Dendritic cell treated with granulocyte-macrophage colony-stimulating factor and Interleukin-4, amounts not matched to agents 40 ng/mL and 50 ng/mL, for 4 days (primary cell): ENCODE data around the gene PFAS.
"Not testable (repeated sequence)": the region's sequence is repeated elsewhere in the genome, so short reads cannot be mapped to it uniquely, and the experiment has no call there.

ENCODE experiments used
- H3K27ac Mint-ChIP-seq: one replicate; pipeline ENCODE4 v1.8.0; 2022; ENCODE audit warnings: mild to moderate bottlenecking, mixed read lengths
- H3K27me3 Mint-ChIP-seq: one replicate; pipeline ENCODE4 v1.8.0; 2022; ENCODE audit warnings: mild to moderate bottlenecking, mixed read lengths
- H3K36me3 Mint-ChIP-seq: one replicate; pipeline ENCODE4 v1.8.0; 2022; ENCODE audit warnings: low read depth, mixed read lengths
- H3K4me1 Mint-ChIP-seq: one replicate; pipeline ENCODE4 v1.8.0; 2022; ENCODE audit warnings: low read depth, mixed read lengths
- H3K4me3 Mint-ChIP-seq: one replicate; pipeline ENCODE4 v1.8.0; 2022; ENCODE audit warnings: mild to moderate bottlenecking, moderate library complexity, mixed read lengths
- H3K9me3 Mint-ChIP-seq: one replicate; pipeline ENCODE4 v1.8.0; 2022; ENCODE audit warnings: mixed read lengths
- intact Hi-C: fragments of 100-400 bp; cut with micrococcal nuclease; formaldehyde crosslinking; loops from one replicate; pipeline ENCODE4 v1.15.0; 2022

The PFAS gene

GRCh38 chr17:8248751-8249607, at the start of gene PFAS:
TSS of gene PFAS (plus strand) at chr17:8249289. CDS start at chr17:8253938, 4,649 bp downstream.
- Mint-ChIP-seq H3K9me3 (no peaks in the 10 kb centered on the region), H3K27me3 (no peaks in the 10 kb centered on the region), H3K27ac (peak within 1 kb of the TSS; percentile 99), H3K4me1 (peaks cover 33% of the 10 kb centered on the region), H3K4me3 (peak within 1 kb of the TSS; percentile 90), H3K36me3 (peaks cover 29% of the 10 kb centered on the region)
- intact Hi-C loops, result loop anchor here (2.0 to 5.0 kb wide), 2 partner anchors 40 to 128 kb away; partner anchors contain the start of genes KRABD2 and RANGRF

- Mint-ChIP-seq H3K9me3 (no peaks in the 10 kb centered on the region), H3K36me3 (no peaks in the 10 kb centered on the region), H3K4me3 (no peak overlapping the region), H3K27ac (peak overlapping the region; percentile 12), H3K27me3 (no peaks in the 10 kb centered on the region), H3K4me1 (peaks cover 23% of the 10 kb centered on the region)
- intact Hi-C loops, result no loop called here
Measured at GRCh38 chr17:8204761-8205555, 44.1 kb upstream of the PFAS start.

- peaks cover 27% of the 10 kb centered on the region for H3K4me1 Mint-ChIP-seq
- peak overlapping the region; percentile 7 for H3K27ac Mint-ChIP-seq
- H3K27me3 Mint-ChIP-seq, result no peaks in the 10 kb centered on the region
- H3K36me3 Mint-ChIP-seq, result peaks cover 6% of the 10 kb centered on the region
- intact Hi-C loops, result no loop called here
- no peaks in the 10 kb centered on the region for H3K9me3 Mint-ChIP-seq
- no peak overlapping the region for H3K4me3 Mint-ChIP-seq
Measured at GRCh38 chr17:8206536-8206935, 42.6 kb upstream of the PFAS start.

- Mint-ChIP-seq H3K27me3 (no peaks in the 10 kb centered on the region), H3K36me3 (peaks cover 16% of the 10 kb centered on the region), H3K4me3 (peak within 1 kb of the TSS; percentile 94), H3K9me3 (no peaks in the 10 kb centered on the region), H3K27ac (peak within 1 kb of the TSS; percentile 98), H3K4me1 (peaks cover 28% of the 10 kb centered on the region)
- intact Hi-C loops, result no loop called here
Measured at GRCh38 chr17:8209907-8210760, 39.0 kb upstream of the PFAS start, which contains the start of gene AURKB. TSS of gene AURKB (minus strand) at chr17:8210575. CDS start at chr17:8210224, 351 bp downstream.

- no peaks in the 10 kb centered on the region for H3K9me3 Mint-ChIP-seq
- peak overlapping the region; percentile 94 for H3K4me3 Mint-ChIP-seq
- intact Hi-C loops, result no loop called here
- H3K27me3 Mint-ChIP-seq, result no peaks in the 10 kb centered on the region
- peaks cover 28% of the 10 kb centered on the region for H3K4me1 Mint-ChIP-seq
- H3K36me3 Mint-ChIP-seq, result peaks cover 16% of the 10 kb centered on the region
- H3K27ac Mint-ChIP-seq, result peak overlapping the region; percentile 98
Measured at GRCh38 chr17:8210761-8211458, 38.2 kb upstream of the PFAS start.

- Mint-ChIP-seq H3K4me3 (no peak overlapping the region), H3K27ac (no peak overlapping the region), H3K27me3 (no peaks in the 10 kb centered on the region), H3K9me3 (no peaks in the 10 kb centered on the region), H3K4me1 (peaks cover 28% of the 10 kb centered on the region), H3K36me3 (peaks cover 16% of the 10 kb centered on the region)
- intact Hi-C loops, result no loop called here
Measured at GRCh38 chr17:8212312-8213180, 36.5 kb upstream of the PFAS start.

GRCh38 chr17:8214000-8214399, 35.1 kb upstream of the PFAS start:
- Mint-ChIP-seq H3K36me3 (peaks cover 16% of the 10 kb centered on the region), H3K4me1 (peaks cover 22% of the 10 kb centered on the region)
- H3K4me3 Mint-ChIP-seq, H3K9me3 Mint-ChIP-seq, intact Hi-C loops, H3K27me3 Mint-ChIP-seq, H3K27ac Mint-ChIP-seq: not testable (repeated sequence)

- no peaks in the 10 kb centered on the region for H3K9me3 Mint-ChIP-seq
- intact Hi-C loops, result loop anchor here (1.0 to 5.0 kb wide), 2 partner anchors 34 to 84 kb away; no protein-coding TSS in a partner anchor
- H3K4me1 Mint-ChIP-seq, result peaks cover 46% of the 10 kb centered on the region
- H3K36me3 Mint-ChIP-seq, result peaks cover 53% of the 10 kb centered on the region
- H3K27ac Mint-ChIP-seq, result peak overlapping the region; percentile 99
- H3K27me3 Mint-ChIP-seq, result no peaks in the 10 kb centered on the region
- peak overlapping the region; percentile 89 for H3K4me3 Mint-ChIP-seq
Measured at GRCh38 chr17:8220783-8221662, 28.1 kb upstream of the PFAS start.

GRCh38 chr17:8221663-8222379, 27.3 kb upstream of the PFAS start:
- intact Hi-C loops, result loop anchor here (1.0 to 5.0 kb wide), 2 partner anchors 35 to 85 kb away; no protein-coding TSS in a partner anchor
- H3K27ac Mint-ChIP-seq, result peak overlapping the region; percentile 99
- H3K27me3 Mint-ChIP-seq, result no peaks in the 10 kb centered on the region
- H3K9me3 Mint-ChIP-seq, result no peaks in the 10 kb centered on the region
- peaks cover 60% of the 10 kb centered on the region for H3K36me3 Mint-ChIP-seq
- peak overlapping the region; percentile 89 for H3K4me3 Mint-ChIP-seq
- H3K4me1 Mint-ChIP-seq, result peaks cover 54% of the 10 kb centered on the region

GRCh38 chr17:8222380-8222629, 26.8 kb upstream of the PFAS start:
- Mint-ChIP-seq H3K27ac (peak overlapping the region; percentile 99), H3K9me3 (no peaks in the 10 kb centered on the region), H3K4me3 (peak overlapping the region; percentile 89), H3K36me3 (peaks cover 65% of the 10 kb centered on the region), H3K4me1 (peaks cover 58% of the 10 kb centered on the region), H3K27me3 (no peaks in the 10 kb centered on the region)
- intact Hi-C loops, result loop anchor here (5.0 kb wide), 1 partner anchor 85 kb away; no protein-coding TSS in a partner anchor

- H3K36me3 Mint-ChIP-seq, result peaks cover 70% of the 10 kb centered on the region
- H3K4me1 Mint-ChIP-seq, result peaks cover 63% of the 10 kb centered on the region
- no peaks in the 10 kb centered on the region for H3K27me3 Mint-ChIP-seq
- peak overlapping the region; percentile 99 for H3K27ac Mint-ChIP-seq
- H3K4me3 Mint-ChIP-seq, result peak overlapping the region; percentile 89
- H3K9me3 Mint-ChIP-seq, result no peaks in the 10 kb centered on the region
- intact Hi-C loops, result loop anchor here (1.0 to 5.0 kb wide), 3 partner anchors 25 to 85 kb away; partner anchors contain the start of gene SLC25A35
Measured at GRCh38 chr17:8222630-8223355, 26.3 kb upstream of the PFAS start.
